ENCODE measurements around the gene ROBO2.

Gene ROBO2

GRCh38 chr3:77052733-77053670, 13.1 kb downstream of the ROBO2 start:
- DNase-seq (ENCODE audit: low read depth in 3 of 3) = no peak

DNA sequence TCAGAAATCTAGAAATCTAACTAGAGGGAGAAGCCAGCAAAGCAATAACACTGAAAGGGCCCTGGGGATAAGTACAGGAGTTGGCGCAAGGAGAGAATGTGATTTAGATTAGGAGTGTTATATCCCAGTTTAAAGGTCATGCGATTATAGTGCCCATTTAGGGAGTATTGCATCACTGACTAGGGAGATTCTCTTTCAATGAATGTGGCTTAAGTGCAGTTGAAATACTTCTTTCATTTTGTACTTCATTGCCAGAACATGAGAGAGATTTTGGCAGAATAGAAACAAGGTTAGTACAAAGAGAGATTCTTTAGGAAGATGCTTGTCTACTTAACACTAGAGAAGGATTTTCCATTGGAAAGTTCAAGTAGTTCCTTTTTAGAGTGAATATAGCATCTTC, 13.9 kb downstream of the ROBO2 start:
- DNase-seq (ENCODE audit: low read depth in 3 of 3) = no peak

DNA sequence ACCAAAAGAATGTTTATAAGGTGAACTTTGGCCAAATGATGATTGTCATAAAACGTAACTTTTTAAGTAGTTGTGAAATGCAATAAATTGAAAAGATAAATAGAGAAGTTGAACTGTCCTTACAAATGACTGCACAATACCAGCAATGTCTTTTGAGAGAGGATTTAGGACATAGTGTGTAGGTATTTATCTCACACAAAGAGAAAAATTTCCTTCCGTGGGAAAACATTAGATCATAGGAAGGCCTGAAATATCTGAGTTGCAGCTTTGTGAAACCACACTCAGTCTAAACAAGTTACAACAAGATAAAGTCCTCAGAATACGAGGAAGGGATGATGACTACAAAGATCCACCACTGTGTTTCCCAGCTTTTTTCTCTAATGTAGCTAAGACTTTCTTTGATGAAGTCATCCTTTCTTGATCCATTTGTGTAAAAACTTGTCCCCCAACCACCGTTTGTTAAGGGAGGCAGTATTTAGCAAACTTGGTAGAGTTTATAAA, 16.0 kb downstream of the ROBO2 start:
- no peak for DNase-seq (ENCODE audit: low read depth in 3 of 3)

GRCh38 chr3:77059354-77059753, 19.5 kb downstream of the ROBO2 start:
- DNase-seq (ENCODE audit: low read depth in 3 of 3) = no peak

- DNase-seq (ENCODE audit: low read depth in 3 of 3) = no peak
Measured at GRCh38 chr3:77063423-77063822, 23.5 kb downstream of the ROBO2 start.

GRCh38 chr3:77065750-77066149, 25.9 kb downstream of the ROBO2 start:
- no peak for DNase-seq (ENCODE audit: low read depth in 3 of 3)

DNA sequence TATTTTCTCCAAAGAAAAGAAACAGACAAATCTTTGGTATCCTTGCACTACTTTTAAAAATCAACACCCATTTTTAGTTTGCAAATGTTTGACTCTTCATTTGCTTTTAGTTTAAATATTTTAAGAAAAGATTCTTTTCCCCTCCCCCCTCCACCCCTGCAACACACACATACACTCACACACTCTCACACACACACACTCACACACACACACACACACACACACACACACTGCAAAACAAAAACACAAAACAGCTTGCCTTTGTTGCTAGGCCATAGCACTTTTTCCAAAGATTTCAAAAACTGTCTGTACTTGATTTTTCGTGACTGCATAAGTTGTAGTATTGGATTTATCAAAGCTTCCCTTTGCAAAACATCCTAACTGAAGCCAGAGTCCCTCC, 26.9 kb downstream of the ROBO2 start:
- DNase-seq (ENCODE audit: low read depth in 3 of 3) = no peak

GRCh38 chr3:77068808-77069207, 28.9 kb downstream of the ROBO2 start:
- DNase-seq (ENCODE audit: low read depth in 3 of 3) = no peak

DNA sequence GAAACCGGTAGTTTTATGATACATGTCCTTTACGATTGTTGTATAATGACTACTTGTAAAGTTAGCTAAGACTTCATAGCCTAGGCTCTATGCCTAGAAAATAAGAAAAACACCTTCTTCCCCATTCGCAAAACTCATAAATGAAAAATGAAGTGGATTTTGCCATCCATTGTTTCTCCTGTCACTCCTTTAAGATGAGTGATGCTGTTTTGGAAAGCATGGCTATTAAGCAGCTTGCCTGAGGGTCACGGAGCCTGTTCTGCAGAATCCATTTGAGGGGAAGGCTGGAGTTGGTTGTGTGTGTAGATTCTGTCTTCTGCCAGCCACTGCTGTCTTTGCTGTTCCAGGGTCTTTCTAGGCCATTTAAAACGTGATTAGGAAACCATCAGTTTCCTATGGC, 31.5 kb downstream of the ROBO2 start:
- no peak for DNase-seq (ENCODE audit: low read depth in 3 of 3)

DNA sequence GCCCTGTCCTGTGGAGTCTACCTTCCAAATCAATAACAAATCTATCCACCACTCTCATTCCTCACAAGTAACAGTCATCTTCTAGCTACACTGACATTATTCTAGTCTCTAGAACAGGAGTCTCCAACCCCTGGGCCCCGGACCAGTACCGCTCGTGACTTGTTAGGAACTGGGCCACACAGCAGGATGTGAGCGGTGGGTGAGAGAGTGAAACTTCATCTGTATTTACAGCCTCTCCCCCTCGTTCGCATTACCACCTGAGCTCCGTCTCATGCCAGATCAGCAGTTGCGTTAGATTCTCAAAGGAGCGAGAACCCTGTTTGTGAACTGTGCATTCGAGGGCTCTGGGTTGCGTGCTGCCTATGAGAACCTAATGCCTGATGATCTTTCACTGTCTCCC, 31.9 kb downstream of the ROBO2 start:
- DNase-seq (ENCODE audit: low read depth in 3 of 3) = no peak

- DNase-seq (ENCODE audit: low read depth in 3 of 3) = no peak
Measured at GRCh38 chr3:77072232-77072631, 32.3 kb downstream of the ROBO2 start.

DNA sequence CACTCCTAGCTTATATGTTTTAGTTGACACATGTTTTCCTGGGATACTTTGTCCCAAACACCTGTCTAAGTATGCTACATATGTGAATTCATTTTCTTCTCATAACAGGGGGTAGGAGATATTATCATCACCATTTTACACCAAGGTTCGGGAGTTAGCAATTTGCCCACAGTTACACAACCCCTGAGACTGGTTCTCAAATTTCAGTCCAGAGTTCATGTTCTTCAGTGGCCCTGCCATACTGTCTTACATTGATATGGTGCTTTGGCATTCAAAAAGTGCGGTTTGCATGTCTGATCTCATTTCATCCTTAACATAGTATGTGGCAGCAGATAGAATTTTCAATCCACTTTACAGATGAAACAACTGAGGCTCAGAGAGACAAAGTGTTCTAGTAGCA, 38.4 kb downstream of the ROBO2 start:
- DNase-seq (ENCODE audit: low read depth in 3 of 3) = no peak

- DNase-seq (ENCODE audit: low read depth in 3 of 3) = no peak
Measured at GRCh38 chr3:77079988-77080610, 40.2 kb downstream of the ROBO2 start.

GRCh38 chr3:77081240-77081661, 41.4 kb downstream of the ROBO2 start:
- no peak for DNase-seq (ENCODE audit: low read depth in 3 of 3)

DNA sequence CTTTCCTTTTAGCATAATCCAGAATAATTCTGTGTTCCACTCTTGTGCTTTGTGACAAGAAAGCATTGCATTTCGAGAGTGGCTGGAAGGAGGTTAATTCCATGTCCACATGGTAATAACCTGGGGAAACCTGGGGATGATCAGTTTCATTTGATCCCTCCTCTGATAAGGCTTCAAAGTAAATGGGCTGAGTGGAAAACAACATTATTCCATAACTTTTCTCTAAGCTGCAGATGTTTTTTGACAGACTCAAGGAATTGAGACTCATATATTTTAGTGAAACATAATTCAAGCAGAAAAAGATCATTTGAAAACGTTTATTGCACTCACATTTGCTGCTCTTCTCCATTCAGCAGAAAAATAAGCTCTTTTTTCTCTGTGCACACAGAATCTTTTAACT, 44.6 kb downstream of the ROBO2 start:
- DNase-seq (ENCODE audit: low read depth in 3 of 3) = no peak

DNA sequence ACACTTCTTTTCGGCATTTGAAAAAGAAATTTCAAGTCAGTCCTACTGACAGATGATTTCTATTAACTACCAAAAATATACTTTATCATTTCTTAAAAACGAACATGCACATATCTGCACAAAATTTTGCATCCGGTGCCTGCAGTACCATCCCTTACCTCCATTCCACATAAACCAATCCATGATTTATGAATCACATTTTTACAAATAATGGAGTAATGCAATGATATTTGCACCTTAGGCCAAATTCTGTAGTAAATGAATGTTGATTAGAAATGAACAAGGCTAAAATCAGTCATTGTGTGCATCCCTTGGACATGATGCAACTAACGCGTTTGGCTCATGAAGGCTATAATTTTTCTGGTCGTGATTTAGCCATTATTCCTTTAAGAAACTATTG, 46.5 kb downstream of the ROBO2 start:
- no peak for DNase-seq (ENCODE audit: low read depth in 3 of 3)

DNA sequence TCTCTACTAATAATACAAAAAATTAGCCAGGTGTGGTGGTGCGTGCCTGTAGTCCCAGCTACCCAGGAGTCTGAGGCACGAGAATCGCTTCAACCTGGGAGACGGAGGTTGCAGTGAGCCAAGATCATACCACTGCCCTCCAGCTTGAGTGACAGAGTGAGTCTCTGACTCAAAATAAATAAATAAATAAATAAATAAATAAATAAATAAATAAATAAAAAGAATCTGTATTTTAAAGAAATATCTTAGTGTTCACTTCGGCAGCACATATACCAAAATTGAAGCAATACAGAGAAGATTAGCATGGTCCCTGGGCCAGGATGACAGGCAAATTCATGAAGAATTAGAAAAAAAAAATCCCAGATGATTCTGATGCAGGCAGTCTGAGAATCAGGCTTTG, 51.9 kb downstream of the ROBO2 start:
- no peak for DNase-seq (ENCODE audit: low read depth in 3 of 3)

- DNase-seq (ENCODE audit: low read depth in 3 of 3) = no peak
Measured at GRCh38 chr3:77093101-77093500, 53.2 kb downstream of the ROBO2 start.

GRCh38 chr3:77096145-77096544, 56.2 kb downstream of the ROBO2 start:
- no peak for DNase-seq (ENCODE audit: low read depth in 3 of 3)

DNA sequence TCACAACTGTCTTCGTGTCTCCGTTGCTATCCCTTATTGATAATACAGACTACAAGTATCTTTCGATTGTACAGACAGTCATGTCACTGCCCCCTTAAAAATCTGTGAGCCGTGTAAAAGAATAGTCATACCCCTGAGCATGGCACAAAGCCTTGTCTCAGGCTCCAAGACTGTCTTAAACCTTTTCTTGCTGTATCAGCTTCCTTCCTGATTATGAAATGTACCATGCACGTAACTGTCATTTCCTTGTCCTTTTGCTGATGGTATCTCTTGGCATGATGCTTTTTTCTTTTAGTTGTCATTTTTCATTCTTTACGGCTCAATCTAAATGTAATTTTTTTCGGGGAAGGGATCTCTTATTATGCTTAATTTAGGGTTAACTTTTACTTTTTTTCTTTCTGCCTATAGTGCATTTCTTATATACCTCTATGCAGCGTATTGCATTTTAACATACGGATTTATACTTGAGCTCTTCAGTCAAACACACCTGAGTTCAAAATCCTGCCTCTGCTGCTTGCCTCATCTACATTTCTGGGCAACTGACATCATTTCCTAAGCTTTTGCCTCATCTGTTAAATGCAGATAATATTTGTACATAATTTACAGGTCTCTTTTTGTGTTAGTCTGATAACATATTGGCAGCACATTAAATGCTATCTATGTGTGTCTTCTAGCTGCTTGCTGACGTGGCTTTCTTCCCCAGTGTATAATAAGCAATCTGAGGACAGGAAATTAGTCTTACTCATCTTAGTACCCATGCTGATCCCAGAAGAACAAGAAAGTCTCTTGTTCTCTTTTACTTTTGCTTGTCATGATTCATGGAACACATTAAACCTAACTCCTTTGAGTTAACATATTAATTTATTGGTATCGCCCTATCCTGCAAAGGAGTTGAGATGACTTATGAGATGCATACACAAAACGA, 57.3 kb downstream of the ROBO2 start:
- no peak for DNase-seq (ENCODE audit: low read depth in 3 of 3)

- DNase-seq (ENCODE audit: low read depth in 3 of 3) = no peak
Measured at GRCh38 chr3:77102951-77103769, 63.3 kb downstream of the ROBO2 start.

Measured in stimulated activated CD4-positive, alpha-beta T cell treated with anti-CD3 and anti-CD28 coated beads, TNF-alpha, amount 100 ng/mL, for 24 hours (primary cell).